IMR-90 (cell line): Measurements from ENCODE around the gene TGFBI. TPM values are rescaled to one million over a fixed set of nuclear protein-coding genes. Genes with fewer than 3 reads are reported as not detected.

Source experiments
- ATAC-seq: fragments of 200-7000 bp; cut with Tn5 transposase; 2 replicates; pipeline ENCODE4 v1.9.1; 2020; ENCODE audit warnings: low read depth, mild to moderate bottlenecking, moderate library complexity
- BruUV-seq: library from RNA; stranded (reverse); fragments of 400-500 nt; replicated peaks from 2 replicates; lab custom pipeline; 2021; lab: Mats Ljungman, UMichigan
- CTCF ChIA-PET: fragments of 300-600 bp; formaldehyde crosslinking; extraction: SDS; loops from one replicate; lab custom pipeline; 2021; ENCODE audit warnings: antibody characterized with exemption; lab: Yijun Ruan, JAX
- POLR2A ChIA-PET: fragments of 300-600 bp; sonication (Branson Sonifier 250); formaldehyde crosslinking; loops from one replicate; lab custom pipeline; 2022; ENCODE audit warnings: antibody characterized with exemption; ENCODE audit not compliant: unreplicated experiment; lab: Charles Lee
- DNase-seq: peaks from one replicate; pipeline ENCODE4 v3.0.0; 2013
- H2AFZ ChIP-seq: replicated peaks from 2 replicates; pipeline ENCODE3; 2013; ENCODE audit warnings: low read length, mild to moderate bottlenecking; ENCODE audit not compliant: poor library complexity
- H2AK5ac ChIP-seq: 2 replicates; pipeline ENCODE4 v1.6.1; 2013; ENCODE audit warnings: low read depth, low read length, inconsistent platforms
- H2AK9ac ChIP-seq: replicated peaks from 2 replicates; pipeline ENCODE3; 2013; ENCODE audit warnings: mild to moderate bottlenecking, low read depth, low read length, moderate library complexity; ENCODE audit not compliant: poor library complexity
- H2BK120ac ChIP-seq: 2 replicates; pipeline ENCODE4 v1.6.1; 2013; ENCODE audit warnings: low read depth, low read length, inconsistent platforms
- H2BK15ac ChIP-seq: 3 replicates; pipeline ENCODE4 v1.6.1; 2013; ENCODE audit warnings: low read depth, low read length, inconsistent platforms
- H2BK20ac ChIP-seq: 2 replicates; pipeline ENCODE4 v1.6.1; 2013; ENCODE audit warnings: low read depth, mild to moderate bottlenecking, inconsistent platforms, low read length, moderate library complexity
- H2BK5ac ChIP-seq: 2 replicates; pipeline ENCODE4 v1.6.1; 2013; ENCODE audit warnings: mild to moderate bottlenecking, low read depth, low read length, inconsistent platforms; ENCODE audit not compliant: poor library complexity, severe bottlenecking
- H3K14ac ChIP-seq: replicated peaks from 2 replicates; pipeline ENCODE4 v1.6.1; 2013; ENCODE audit warnings: low read depth, low read length, inconsistent platforms
- H3K18ac ChIP-seq: 2 replicates; pipeline ENCODE4 v1.6.1; 2013; ENCODE audit warnings: low read depth, low read length, control low read depth
- H3K23ac ChIP-seq: 2 replicates; pipeline ENCODE4 v1.6.1; 2013; ENCODE audit warnings: low read depth, low read length, inconsistent platforms
- H3K27ac ChIP-seq: 2 replicates; pipeline ENCODE4 v1.5.1; 2013; ENCODE audit warnings: mild to moderate bottlenecking, control low read depth, low read length; ENCODE audit not compliant: insufficient read depth
- H3K27me3 ChIP-seq: 2 replicates; pipeline ENCODE4 v1.6.1; 2013; ENCODE audit warnings: low read length; ENCODE audit not compliant: control insufficient read depth, insufficient read depth
- H3K36me3 ChIP-seq: 2 replicates; pipeline ENCODE4 v1.6.1; 2013; ENCODE audit warnings: low read length, mixed read lengths; ENCODE audit not compliant: control insufficient read depth, insufficient read depth
- H3K4ac ChIP-seq: 2 replicates; pipeline ENCODE4 v1.6.1; 2013; ENCODE audit warnings: low read depth, low read length, inconsistent platforms
- H3K4me1 ChIP-seq: 2 replicates; pipeline ENCODE4 v1.6.1; 2013; ENCODE audit warnings: low read length, mixed read lengths; ENCODE audit not compliant: control insufficient read depth, insufficient read depth
- H3K4me2 ChIP-seq: 2 replicates; pipeline ENCODE4 v1.6.1; 2013; ENCODE audit warnings: low read depth, mild to moderate bottlenecking, control low read depth, low read length, moderate library complexity
- H3K4me3 ChIP-seq: 2 replicates; pipeline ENCODE4 v1.5.1; 2013; ENCODE audit warnings: low read depth, mild to moderate bottlenecking, control low read depth, low read length, moderate library complexity; ENCODE audit not compliant: insufficient read depth
- H3K56ac ChIP-seq: 2 replicates; pipeline ENCODE4 v1.6.1; 2013; ENCODE audit warnings: low read length, inconsistent platforms; ENCODE audit not compliant: insufficient read depth; ENCODE audit errors: extremely low read depth
- H3K79me1 ChIP-seq, 2 experiments: 2 replicates each; pipeline ENCODE4 v1.6.1; 2013; ENCODE audit warnings: low read length in 2 of 2, inconsistent platforms in 1 of 2, low read depth in 1 of 2
- H3K9ac ChIP-seq: 2 replicates; pipeline ENCODE4 v1.6.1; 2013; ENCODE audit warnings: low read depth, low read length, control low read depth
- H3K9me1 ChIP-seq: 2 replicates; pipeline ENCODE4 v1.6.1; 2013; ENCODE audit warnings: low read length, inconsistent platforms; ENCODE audit not compliant: insufficient read depth
- H3K9me3 ChIP-seq: 2 replicates; pipeline ENCODE4 v1.6.1; 2013; ENCODE audit warnings: low read length; ENCODE audit not compliant: control insufficient read depth, insufficient read depth
- H4K20me1 ChIP-seq: 2 replicates; pipeline ENCODE4 v1.6.1; 2013; ENCODE audit warnings: low read length, inconsistent platforms; ENCODE audit not compliant: insufficient read depth
- H4K5ac ChIP-seq: 2 replicates; pipeline ENCODE4 v1.6.1; 2013; ENCODE audit warnings: mild to moderate bottlenecking, low read depth, low read length, control low read depth
- H4K8ac ChIP-seq, 2 experiments: 2 replicates each; pipeline ENCODE4 v1.6.1; 2013; ENCODE audit warnings: low read depth in 2 of 2, low read length in 2 of 2, control low read depth in 1 of 2, inconsistent platforms in 1 of 2
- H4K91ac ChIP-seq: 2 replicates; pipeline ENCODE4 v1.6.1; 2013; ENCODE audit warnings: low read depth, low read length, inconsistent platforms; ENCODE audit not compliant: insufficient read depth
- CEBPB ChIP-seq: IDR thresholded peaks from 2 replicates; pipeline ENCODE4 v1.6.1; 2012; ENCODE audit warnings: low read depth, low read length, improper control_type of control experiment
- CHD1 ChIP-seq: IDR thresholded peaks from 2 replicates; pipeline ENCODE4 v1.6.1; 2012; ENCODE audit warnings: low read depth, low read length, improper control_type of control experiment
- RAD21 ChIP-seq: IDR thresholded peaks from 2 replicates; pipeline ENCODE4 v1.6.1; 2012; ENCODE audit warnings: low read length, improper control_type of control experiment
- WGBS, 2 experiments: methylation state at CpG; one replicate each; pipeline versions ENCODE4 v1.1.5 to v1.1.7; 2013; ENCODE audit warnings: missing lambda C conversion rate in 2 of 2; ENCODE audit not compliant: insufficient read length in 1 of 2; ENCODE audit errors: extremely low coverage in 2 of 2; 5-methylcytosine and 5-hydroxymethylcytosine counted together
- dilution Hi-C: fragments of 300-500 bp; cut with HindIII; formaldehyde crosslinking; loops from one replicate; pipeline ENCODE4 v1.14.3; 2018; ENCODE audit warnings: low sequenced_read_pairs; ENCODE audit not compliant: unreplicated experiment
- in situ Hi-C: fragments of 300-500 bp; cut with MboI; formaldehyde crosslinking; loops from 3 replicates; pipeline ENCODE4 v1.14.3; 2019; ENCODE audit warnings: low sequenced_read_pairs, inconsistent platforms, mixed read lengths
- intact Hi-C: fragments of 100-400 bp; cut with micrococcal nuclease; formaldehyde crosslinking; loops from 2 replicates; pipeline ENCODE4 v1.10.0; 2022
- polyA plus RNA-seq, 3 experiments: library from polyadenylated mRNA; depleted of rRNA; stranded (reverse); fragments of >200 nt; gene quantifications; 2 replicates each; pipeline ENCODE4 v1.2.3, GENCODE V29; 2012; ENCODE audit warnings: low replicate concordance in 1 of 3
- total RNA-seq: library from RNA; depleted of rRNA; stranded (reverse); fragments of >200 nt; gene quantifications from 2 replicates; pipeline ENCODE4 v1.2.3, GENCODE V29; 2012

Gene TGFBI
- total and polyA plus RNA-seq, 2 of the 4 experiments (the other 2 are of a cell fraction): 618 to 1,551 TPM

DNA sequence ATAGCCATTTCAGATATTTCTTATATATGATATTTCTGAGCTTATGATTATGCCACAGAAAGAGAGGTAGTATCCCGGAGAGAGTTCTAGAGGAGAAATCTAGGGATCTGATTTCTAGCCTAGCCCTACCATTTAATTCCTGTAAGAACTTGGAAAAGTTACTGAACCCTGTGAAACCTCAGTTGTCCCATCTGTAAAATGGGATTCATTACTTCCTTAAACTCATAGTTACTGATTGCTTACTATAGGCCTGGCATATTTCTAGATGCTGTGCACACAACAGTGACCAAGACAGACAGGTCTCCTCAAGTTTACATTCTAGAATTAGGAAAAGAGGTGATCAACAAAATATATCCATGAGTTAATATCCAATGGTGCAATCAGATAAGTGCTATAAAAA lies 73.1 kb downstream of the TGFBI start:
- Histone ChIP-seq H3K18ac (no peak overlapping the region), H3K27ac (no peak overlapping the region), H4K8ac (no peak overlapping the region), H3K27me3 (peaks cover 36% of the 10 kb centered on the region), H2BK20ac (no peak overlapping the region), H2BK120ac (no peak overlapping the region), H3K79me1 (no peaks in the 10 kb centered on the region), H3K4me1 (no peaks in the 10 kb centered on the region), H3K9ac (no peak overlapping the region), H2AK9ac (no peak overlapping the region), H3K9me1 (no peaks in the 10 kb centered on the region), H2AK5ac (no peak overlapping the region), H3K4ac (no peak overlapping the region), H2AFZ (no peak overlapping the region), H4K91ac (no peak overlapping the region), H2BK5ac (no peak overlapping the region), H3K36me3 (no peaks in the 10 kb centered on the region), H3K4me3 (no peak overlapping the region), H4K20me1 (no peaks in the 10 kb centered on the region), H4K5ac (no peak overlapping the region), H3K14ac (no peak overlapping the region), H3K56ac (no peak overlapping the region), H2BK15ac (no peak overlapping the region), H3K23ac (no peak overlapping the region), H3K9me3 (no peaks in the 10 kb centered on the region), H3K4me2 (no peak overlapping the region)
- ChIA-PET POLR2A (no interaction called here), CTCF (interaction anchor here (0.9 kb wide), 1 partner anchor 222 kb away, joined by 3 read pairs; no protein-coding TSS in a partner anchor)
- DNase-seq (no peak), ATAC-seq (no peak)
- in situ Hi-C loops: loop anchor here (25.0 kb wide), 1 partner anchor 440 kb away; no protein-coding TSS in a partner anchor
- dilution Hi-C loops: no loop called here
- intact Hi-C loops: no loop called here
- TF ChIP-seq CEBPB (no peak), RAD21 (no peak), CHD1 (no peak)
- WGBS, 2 experiments: no CpG with 5 or more reads among the region's 1 CpG
- BruUV-seq: no TSS peak
